ENCODE measurements around the gene STK17A.

DNA sequence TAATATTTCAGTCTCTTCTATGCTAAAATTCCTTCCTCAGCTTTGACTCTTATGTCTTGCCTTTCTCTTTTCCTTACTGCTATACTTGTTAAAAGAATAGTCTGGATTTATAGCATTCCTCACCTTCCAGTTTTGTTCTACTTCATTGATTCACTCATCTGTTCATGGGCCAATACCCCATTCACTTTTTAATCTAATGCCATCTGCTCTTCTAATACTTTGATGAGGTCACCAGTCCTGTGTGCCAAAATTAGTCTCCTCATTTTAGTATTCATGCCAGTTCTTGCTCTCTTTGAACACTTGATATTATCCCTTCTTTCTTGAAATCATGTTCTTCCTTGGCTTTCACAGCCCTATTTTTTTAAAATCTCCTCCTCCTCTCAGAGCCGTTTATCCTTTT lies 19.3 kb downstream of the STK17A start:
- no peak for TF ChIP-seq EZH2 (IDR thresholded peaks at IDR 0.05)
- TF ChIP-seq POLR2AphosphoS5 (IDR thresholded peaks at IDR 0.05; ENCODE audit: borderline replicate concordance, low read depth, low read length) = no peak

Measured in SK-N-MC (cell line).